ENCODE measurements around the gene TPSAB1.
"Not testable (repeated sequence)": the region's sequence is repeated elsewhere in the genome, so short reads cannot be mapped to it uniquely, and the experiment has no call there.

The TPSAB1 gene

DNA sequence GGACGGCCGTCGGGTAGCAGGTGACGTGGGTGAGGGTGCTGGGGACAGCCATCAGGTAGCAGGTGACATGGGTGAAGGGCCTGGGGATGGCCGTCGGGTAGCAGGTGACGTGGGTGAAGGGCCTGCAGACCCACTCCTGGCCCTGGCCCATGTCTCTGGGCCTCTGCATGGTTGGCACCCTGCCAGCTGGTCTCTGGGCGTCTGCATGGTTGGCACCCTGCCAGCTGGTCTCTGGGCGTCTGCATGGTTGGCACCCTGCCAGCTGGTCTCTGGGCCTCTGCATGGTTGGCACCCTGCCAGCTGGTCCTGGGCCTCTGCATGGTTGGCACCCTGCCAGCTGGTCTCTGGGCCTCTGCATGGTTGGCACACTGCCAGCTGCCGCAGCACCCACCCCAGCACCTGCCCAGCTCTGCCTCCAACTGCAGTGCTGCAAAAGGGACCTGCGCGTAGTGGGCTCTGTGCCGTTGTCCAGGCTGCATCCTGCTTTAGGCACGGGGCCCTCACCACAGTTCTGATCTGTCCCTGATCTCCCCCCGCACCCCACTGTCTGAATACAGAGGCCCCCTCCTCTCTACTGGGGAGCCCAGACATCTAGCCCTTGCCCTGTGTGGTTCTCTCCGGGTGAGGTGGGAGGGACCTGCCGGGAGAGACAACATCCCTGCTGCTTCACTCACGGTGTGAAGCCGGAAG is 31.4 kb downstream of the TPSAB1 start:
- DNase-seq, result not testable (repeated sequence)

DNA sequence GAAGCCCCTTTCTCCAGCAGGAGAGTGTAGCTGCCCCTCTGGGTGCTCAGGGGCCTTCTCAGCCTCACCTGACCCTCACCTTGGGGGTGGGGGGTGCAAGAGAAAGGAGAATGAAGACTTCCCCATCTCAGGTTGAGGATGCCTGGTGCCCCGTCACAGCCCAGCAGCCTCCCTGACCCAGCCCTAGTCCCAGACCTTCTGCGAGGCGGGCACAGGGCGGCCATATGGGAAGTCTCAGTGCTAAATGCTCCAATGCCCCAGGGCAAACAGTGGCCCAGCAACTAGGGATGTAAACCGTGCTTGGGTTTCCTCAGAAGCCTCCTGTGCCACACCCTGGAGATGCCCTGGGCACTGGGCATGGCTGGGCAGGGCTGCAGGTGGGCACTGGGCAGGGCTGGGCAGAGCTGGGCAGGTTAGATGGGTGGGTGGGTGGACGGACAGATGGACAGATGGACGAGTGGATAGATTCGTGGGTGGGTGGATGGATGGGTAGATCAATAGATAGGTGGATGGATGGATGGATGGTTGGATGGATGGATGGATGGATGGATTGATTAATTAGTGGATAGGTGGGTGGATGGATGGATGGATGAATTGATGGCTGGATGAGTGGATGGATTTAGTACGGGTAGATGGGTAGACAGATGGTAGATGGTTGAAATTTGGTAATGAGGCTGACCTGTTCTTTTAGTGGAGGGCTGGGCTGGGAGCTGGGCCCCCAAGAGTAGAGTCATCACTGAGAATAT is 32.1 kb downstream of the TPSAB1 start:
- no peak for DNase-seq

DNA sequence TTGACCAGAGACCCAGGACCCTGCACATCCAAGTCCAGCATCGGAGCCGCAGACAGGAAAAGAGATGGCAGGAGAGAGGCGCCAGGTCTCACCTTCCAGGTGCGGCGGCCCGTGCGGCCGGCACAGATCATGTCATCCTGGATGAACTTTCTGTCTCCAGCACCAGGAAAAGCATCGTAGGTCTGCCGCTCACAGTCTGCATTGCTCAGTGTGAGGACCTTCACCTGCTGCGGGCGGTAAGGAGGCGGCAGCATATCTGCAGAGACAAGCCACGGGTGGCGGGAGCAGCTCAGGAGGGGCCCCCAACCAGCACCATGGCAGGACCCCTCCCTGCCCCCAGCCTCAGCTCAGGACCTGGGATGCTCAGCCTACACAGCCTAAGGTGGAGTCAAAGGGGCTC is 33.3 kb downstream of the TPSAB1 start:
- no peak for DNase-seq

DNA sequence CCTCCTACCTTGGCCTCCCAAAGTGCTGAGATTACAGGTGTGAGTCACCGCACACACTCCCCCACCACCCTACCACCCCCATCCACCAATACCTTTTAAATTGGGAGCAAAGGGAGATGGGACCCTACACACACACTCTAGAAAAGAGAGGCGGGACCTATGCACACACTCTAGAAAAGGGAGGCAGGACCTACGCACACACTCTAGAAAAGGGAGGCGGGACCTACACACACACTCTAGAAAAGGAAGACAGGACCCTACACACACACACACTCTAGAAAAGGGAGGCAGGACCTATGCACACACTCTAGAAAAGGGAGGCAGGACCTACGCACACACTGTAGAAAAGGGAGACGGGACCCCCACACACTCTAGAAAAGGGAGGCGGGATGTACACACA is 34.3 kb downstream of the TPSAB1 start:
- no peak for DNase-seq

DNA sequence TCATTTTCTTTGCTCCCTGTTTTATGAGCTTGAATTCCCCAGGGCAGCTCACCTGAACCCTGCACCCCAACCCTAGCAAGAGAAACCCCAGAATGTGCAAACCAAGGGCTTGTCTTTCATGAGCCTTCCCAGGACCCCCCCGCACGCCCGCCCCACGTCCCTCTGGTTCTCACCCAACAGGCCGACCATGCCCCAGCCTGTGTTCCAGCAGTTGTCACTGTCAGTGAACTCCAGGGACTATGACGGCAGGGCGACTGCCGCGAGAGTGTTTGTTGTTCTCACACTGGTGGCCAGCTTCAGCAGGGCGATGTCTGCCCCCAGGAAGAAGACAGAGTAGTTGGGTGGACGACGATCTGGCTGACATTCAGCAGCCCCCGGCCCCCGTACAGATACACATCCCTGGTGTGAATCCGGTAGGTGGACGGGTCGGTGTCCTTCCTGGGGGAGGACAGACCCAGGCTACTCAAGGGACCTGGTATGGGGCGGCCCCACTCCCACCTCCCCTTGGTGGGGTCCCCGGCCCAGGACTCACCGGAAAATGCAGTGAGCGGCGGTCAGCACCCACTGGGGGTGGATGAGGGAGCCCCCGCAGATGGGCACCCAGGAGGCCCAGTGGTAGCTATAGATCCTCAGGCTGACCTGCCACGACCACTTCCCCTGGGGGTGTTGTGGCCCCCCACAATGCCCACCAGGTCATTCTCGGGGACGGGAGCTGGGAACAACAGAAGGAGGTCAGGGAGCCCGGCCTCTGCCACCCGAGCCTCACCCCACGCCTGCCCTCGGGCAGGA is 35.5 kb downstream of the TPSAB1 start:
- no peak for DNase-seq

DNA sequence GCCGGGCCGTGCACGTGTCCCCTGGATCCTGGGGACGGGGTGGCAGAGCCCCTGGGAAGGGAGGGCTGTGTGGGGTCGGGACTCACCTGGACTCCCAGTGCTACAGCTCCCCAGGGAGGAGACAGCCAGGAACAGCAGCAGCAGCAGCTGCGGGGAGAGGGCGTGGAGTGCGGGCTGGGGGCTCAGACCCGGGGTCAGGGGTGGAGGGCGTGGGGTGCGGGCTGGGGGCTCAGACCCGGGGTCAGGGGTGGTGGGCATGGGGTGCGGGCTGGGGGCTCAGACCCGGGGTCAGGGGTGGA is 36.0 kb downstream of the TPSAB1 start:
- DNase-seq, result no peak

DNA sequence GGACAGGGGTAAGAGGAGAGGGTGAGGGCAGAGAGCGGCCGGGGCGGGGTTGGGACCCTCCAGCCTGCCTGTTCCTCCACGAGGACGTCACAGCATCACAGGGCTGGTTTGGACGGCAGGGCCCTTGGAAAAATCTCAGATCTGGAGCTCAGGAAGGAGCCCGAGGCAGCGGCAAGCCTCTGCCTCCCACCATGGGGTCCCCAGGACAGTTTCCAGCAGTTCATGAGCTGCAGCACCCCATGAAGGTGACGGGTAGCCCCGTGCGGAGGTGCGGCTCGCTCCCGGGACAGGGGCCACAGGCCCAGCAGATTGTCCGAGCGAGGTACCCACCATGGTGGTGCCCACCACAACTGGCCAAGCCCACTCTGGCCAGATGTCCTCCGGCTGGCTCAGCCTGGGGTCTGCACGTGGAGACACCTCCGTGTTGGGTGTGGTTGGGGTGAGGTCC is 36.7 kb downstream of the TPSAB1 start:
- DNase-seq, result no peak

DNA sequence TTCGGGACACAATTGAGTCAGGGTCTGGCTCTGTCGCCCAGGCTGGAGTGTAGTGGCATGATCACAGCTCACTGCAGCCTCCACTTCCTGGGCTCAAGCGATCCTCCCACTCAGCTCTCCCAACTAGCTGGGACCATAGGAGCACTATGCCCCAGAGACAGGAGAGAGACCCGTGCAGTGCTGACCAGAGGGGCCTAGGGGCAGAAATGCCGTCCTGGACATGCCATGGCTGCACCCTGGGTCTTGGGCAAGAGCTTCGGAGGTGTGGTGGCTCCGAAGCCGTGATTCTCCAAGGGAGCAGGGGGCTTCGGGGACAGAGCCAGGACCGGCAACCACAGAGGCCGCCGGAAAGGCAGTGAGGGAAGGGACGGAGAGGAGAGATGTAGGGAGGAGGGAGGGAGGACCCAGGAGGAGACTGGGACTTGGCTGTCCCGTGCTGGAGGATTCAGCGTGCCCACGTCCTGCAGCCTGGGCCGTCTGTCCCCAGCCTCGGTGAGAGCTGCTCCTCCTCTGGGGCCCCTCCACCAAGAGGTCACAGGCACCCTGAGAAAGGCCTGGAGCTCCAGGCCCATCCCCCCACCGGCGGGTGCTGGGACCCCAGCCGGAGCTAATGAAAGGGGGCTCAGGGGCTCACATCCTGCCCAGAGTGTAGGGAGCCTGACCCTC is 37.2 kb downstream of the TPSAB1 start:
- no peak for DNase-seq

DNA sequence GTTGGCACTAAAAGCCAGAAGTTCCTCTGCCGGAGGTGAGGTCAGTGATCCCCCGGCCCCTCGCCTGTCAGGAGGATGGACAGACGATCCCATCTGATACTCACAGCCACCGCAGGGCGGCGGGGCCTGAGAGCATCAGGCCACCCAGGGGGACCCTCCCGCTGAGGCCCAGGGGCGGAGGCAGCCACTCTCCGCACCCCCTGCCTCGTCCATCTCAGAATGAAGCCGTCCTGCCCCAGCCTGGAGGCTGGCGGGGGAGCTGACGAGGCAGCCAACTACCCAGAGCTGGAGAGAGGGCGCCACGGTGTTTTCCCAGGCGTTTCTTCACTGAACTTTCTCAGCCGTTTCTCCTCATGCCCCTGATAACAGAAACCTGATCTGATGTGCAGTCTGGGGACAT is 38.0 kb downstream of the TPSAB1 start:
- no peak for DNase-seq

DNA sequence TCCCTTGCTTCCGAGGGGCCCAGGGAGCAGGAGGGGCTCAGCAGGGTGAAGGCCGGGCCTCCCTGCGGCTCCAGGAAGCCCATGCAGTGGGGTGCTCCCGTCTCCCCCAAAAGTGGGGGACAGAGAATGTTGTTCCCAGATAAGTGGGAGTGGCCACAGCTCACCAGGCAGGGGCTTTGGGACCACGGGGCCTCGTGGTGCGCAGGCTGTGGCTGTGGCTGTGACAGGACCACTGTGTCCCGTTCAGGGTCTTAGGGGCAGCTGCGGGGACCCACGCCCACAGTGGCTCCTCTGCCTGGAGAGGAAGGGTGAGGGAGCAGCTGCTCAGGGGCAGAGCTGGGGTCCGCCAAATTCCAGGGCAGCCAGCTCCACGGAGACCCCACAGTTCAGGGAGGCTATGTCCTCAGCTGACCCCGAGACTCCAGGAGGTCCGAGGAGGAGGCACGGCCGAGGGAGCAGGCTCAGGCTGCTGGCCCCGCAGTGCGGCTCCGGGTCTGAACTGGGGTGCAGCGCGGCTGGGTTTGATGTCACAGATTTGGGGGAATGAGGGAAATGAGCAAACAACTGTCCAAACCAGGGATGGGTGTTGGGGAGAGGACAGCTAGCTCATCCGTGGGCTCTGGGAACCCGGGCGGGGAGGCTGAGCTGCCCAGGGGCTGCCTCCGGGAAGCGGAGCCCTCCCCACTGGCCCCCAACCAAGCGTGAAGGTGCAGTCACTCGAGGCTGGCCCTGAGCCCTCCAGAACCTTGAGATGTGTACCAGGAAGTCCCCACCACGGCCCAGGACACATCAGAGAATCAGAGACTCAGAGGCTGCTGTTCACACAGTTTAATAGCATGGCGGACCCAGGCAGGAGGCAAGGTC is 38.8 kb downstream of the TPSAB1 start:
- no peak for DNase-seq

DNA sequence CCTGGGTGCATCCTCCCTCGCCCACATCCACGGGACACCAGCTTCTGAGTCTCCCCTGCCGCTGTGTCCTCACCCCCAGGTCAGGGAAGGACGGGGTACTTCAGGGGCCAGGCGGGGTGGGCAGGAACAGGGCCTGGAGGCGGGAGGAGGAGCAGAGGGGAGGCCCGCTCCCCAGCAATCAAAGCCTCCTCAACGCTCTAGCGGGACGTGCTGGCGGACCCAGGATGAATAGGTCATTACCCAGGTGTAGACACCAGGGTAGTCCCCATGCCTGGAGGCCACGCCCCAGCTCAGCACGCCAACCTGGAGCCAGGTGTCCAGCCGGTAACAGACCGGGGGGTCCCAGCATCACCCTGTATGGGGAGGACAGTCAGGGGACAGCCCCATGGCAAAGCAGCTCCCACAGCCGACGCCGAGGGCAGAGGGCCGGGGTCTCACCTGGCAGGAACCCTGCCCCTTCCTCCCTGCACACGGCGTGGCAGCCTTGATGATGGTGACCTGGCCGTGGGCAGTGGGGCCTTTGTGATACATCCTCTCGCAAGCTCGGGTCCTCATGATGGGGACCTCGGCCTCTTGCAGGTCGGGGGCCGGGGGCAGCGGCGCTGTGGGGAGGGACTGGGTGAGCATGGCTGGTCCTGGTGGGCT is 39.6 kb downstream of the TPSAB1 start:
- no peak for DNase-seq

DNA sequence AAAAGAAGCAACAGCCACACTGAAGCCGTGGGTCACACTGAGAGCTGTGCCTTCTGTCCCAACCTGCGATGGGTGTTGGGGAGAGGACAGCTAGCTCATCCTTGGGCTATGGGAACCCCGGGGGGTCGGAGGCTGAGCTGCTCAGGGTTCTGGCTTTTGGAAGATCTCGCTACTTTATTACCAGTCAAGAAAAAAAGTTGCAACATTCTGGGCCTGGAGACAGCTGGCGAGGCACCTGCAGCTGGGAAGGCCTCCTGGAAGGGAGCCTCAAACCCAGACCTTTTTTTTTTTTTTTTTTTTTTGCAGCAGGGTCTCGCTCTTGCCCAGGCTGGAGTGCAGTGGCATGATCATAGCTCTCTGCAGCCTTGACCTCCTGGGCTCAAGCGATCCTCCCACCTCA is 40.3 kb downstream of the TPSAB1 start:
- no peak for DNase-seq

DNA sequence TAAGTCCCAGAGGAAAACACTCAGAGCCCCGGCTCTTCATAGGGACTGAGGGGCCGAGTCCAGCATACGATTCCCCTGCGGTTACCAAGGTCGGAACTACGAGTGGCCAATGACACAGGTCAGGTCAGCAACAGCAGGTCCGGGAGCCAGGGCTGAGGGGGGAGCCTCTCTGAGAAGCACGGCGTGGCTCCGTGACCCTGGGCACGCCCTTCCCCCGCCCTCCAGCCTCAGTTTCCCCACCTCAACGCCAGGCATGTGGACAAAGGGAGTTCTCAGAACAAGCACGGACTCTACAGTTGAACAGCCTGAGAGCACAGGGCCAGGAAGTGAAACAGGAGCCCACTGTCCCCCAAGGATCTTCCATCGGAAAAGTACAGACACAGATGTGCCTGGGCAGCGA is 41.0 kb downstream of the TPSAB1 start:
- no peak for DNase-seq

DNA sequence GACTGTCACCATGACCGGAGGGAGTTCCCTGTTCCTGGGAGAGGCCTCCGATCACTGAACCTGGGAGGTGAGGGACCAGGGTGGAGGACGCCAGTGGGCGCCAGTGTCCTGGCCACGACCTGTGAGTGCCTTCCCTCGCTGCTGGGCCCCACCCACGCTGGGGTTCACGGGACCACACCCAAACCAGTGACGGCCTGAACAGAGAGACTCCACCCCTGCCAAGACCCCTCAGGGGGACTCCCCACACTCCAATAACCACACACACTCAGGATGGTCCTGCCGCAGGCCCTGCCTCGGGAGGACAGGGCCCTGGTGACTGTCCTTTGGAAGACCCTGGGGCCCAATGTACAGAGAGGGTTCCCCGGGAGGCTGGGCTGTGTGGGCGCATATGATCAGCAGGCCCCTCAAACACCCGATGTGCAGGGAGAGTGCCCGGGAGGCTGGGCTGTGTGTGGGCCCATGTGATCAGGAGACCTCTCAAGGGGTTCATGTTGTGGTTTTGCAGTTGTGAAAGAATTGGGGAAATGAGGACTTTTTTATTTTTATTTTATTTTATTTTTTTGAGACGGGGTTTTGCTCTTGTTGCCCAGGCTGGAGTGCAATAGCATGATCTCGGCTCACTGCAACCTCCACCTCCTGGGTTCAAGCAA is 41.9 kb downstream of the TPSAB1 start:
- DNase-seq, result no peak

DNA sequence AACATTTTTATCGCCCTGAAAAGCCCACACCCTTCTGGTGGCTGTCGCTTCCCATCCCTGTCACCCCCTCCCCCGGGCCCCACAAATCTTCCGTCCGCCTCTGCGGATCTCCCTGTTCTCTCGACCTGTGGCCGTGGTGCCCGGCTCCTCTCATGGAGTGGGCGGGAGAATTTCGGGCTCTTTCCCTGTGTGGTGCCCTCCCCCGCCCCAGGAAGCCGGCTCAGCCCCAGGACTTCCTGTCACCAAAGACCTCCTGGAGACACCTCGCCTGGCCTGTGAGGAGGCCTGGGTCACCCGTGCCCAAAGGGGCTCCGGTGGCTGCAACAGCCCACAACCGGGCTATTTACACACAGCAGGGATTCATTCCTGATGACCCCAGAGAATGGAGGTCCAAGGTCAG is 42.8 kb downstream of the TPSAB1 start:
- no peak for DNase-seq

DNA sequence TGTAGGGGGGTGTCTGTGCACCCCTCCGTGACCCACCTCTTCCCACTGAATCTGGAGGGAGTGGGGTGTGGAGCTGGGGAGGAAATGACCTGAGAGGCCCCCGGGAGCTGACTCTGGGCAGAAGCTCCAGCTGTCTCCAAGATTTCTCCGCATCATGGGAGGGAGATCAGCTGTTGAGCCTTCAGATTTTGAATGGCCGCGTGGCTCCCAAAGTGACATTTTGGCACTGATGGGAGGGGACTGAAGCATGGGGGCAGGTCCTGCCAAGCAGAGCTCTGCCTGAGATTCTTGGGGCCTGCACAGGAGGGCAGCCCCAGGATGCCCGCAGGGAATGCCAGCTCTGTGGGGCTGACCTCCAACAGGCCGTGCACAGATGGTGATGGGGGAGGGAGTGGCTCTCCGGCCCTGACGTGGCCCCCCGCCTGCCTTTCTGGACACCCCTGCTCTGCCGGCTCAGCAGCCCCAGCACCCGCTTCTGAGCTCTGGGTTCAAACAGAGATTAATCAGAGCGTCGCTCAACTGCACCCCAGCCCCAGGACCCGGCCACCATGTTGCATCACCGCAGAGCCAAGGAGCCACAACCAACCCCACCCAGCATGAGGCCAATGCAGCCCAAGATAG is 43.6 kb downstream of the TPSAB1 start:
- DNase-seq, result no peak

DNA sequence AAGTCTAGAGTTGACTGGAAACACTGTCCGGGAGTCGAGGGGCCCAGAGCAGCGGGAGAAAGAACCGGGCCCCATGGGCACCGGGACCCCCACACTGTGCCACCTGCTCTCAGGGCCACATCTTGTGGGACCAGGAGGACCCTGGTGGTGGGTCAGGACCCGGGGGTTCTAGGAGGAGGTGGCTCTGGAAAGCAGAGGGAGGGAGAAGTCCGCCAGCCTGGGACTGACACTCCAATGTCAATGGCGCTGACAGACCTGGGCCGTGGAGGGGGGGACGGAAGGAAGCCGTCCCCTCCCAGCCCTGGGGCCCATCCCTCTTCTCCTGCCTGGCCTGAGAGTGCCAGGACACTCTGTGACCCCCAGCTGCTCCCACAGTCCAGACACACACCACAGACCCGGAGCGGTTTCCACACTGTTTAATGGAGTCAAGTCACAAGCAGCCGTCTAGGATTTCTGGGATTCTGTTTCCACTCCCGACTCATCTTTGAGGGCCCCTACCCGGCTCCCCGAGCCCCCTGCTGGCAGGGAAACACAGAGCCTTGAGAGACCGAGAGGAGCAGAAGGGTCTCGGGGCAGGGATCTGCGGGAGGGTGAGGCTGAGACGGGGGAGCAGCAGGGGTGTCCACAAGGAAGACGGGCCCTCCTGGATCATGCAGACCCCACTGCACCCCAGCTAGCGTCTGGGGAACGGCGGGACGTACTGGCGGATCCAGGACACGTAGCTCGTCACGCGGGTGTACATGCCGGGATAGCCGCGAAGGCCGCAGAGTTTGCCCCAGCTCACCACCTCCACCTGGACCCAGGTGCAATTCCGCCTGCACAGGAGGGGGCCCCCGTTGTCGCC is 45.4 kb downstream of the TPSAB1 start:
- DNase-seq, result no peak

DNA sequence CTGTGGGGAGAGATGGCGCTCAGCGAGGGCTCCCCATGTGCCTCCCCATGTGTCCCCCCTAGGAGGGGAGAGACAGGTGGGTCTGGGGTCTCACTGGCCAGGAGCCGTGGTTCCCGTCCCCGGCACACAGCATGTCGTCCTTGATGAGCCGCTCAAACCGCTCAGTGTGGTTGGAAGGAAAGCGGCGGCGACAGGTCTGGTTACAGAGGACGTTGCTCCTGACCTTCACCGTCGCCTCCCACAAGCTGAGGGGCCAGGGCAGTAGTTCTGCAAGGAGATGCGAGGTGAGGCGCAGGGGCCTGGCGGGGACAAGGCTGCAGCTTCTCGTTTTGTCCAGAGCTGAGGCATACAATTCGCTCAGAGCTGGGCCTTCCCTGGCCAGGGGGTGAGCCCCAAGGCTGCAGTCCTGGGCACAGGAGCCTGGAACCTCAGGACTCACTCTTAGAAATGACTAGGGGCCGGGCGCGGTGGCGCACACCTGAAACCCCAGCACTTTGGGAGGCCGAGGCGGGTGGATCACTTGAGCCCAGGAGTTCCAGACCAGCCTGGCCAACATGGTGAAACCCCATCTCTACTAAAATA is 46.1 kb downstream of the TPSAB1 start:
- no peak for DNase-seq

DNA sequence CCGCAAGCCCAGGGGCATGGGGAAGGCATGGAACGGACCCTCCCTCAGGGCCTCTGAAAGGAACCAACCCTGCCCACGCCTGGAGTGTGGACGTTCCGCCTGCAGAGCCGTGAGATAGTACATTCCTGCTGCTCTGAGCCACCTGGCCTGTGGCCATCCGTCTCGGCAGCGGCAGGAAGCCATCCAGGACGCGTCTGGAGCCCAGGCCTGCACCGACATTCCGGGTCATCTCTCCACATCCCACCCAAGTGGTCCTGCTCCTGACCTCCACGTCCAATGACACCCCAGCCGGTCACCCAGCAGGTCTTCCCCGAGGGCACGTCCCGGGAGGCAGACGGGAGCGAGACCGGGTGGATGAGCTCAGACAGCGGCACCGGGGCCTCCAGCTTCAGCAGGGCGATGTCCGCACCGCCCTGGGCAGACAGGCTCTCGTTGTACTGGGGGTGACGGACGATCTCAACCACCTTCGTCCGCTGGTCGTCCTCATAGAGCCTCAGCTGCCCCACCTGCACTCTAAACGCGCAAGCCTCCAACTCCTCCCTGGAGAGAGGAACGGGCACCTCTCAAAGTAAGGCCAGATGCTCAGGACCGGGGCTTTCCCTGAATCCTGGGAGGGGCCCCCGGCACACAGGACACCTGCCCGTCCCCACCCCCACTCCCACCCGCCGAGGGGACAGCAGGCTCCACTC is 47.6 kb downstream of the TPSAB1 start:
- DNase-seq, result no peak

Measured in stimulated activated CD4-positive, alpha-beta T cell treated with anti-CD3 and anti-CD28 coated beads, Interleukin-4, amount 100 ng/mL, for 4 hours (primary cell).